Measurements from ENCODE around the gene TBC1D22A. TPM values are rescaled to one million over a fixed set of nuclear protein-coding genes. Genes with fewer than 3 reads are reported as not detected.
A peak's percentile ranks its signal among the peaks of the same experiment; 100 is the strongest.

The TBC1D22A gene
- polyA plus RNA-seq, 1 of the 3 experiments (the other 2 are of a cell fraction): 16.5 TPM

- WGBS (ENCODE audit: low lambda C conversion rate): 85% methylated on average over 10 of the region's 17 CpGs
- DNase-seq: no peak
These were observed 34.9 kb downstream of the TBC1D22A start for GRCh38 chr22:46797355-46797754.

GRCh38 chr22:46798041-46798365 is 35.6 kb downstream of the TBC1D22A start:
- no peak overlapping the region for H3K27ac ChIP-seq (ENCODE audit: low read depth in 2 of 2, low read length in 1 of 2)
- ChIA-PET CTCF (interaction anchor here (0.6 to 2.2 kb wide), 23 partner anchors 11 to 914 kb away, joined by 3 to 13 read pairs (median 3); no protein-coding TSS in a partner anchor), POLR2A (no interaction called here)
- peaks cover 0 to 3% of the 10 kb centered on the region in 2 experiments; a peak in 1 of 4 replicates for H3K4me1 ChIP-seq (ENCODE audit: control insufficient read depth in 1 of 2, insufficient read depth in 2 of 2, low read depth in 1 of 2, low read length in 1 of 2)
- DNase-seq: no peak
- peaks cover 10% of the 10 kb centered on the region; the same call in 1 of the 2 replicates for H4K20me1 ChIP-seq (ENCODE audit: insufficient read depth)
- peaks cover 3% of the 10 kb centered on the region; the same call in 1 of the 2 replicates for H3K79me2 ChIP-seq (ENCODE audit: insufficient read depth)
- WGBS (ENCODE audit: low lambda C conversion rate): 84% methylated on average over 5 of the region's 5 CpGs
- H2AFZ ChIP-seq (ENCODE audit: low read depth): no peak overlapping the region
- H3K36me3 ChIP-seq (replicated peaks in 1 of 2; ENCODE audit: control insufficient read depth in 1 of 2, insufficient read depth in 2 of 2, low read length in 1 of 2): peaks cover 12 to 38% of the 10 kb centered on the region in 2 experiments
- TF ChIP-seq EZH2phosphoT487 (IDR thresholded peaks at IDR 0.05; ENCODE audit: borderline replicate concordance, low read depth) (no peak), RAD21 (IDR thresholded peaks at IDR 0.05; ENCODE audit: low read length) (no peak), RCOR1 (IDR thresholded peaks at IDR 0.05; ENCODE audit: low read length) (no peak), USF2 (IDR thresholded peaks at IDR 0.05; ENCODE audit: borderline replicate concordance, low read depth, low read length) (no peak), GATA2 (CRISPR knock-in tag; IDR thresholded peaks at IDR 0.05) (no peak), POLR2AphosphoS5 (IDR thresholded peaks at IDR 0.05; ENCODE audit: low read depth, low read length) (no peak), MXI1 (IDR thresholded peaks at IDR 0.05; ENCODE audit: low read depth, low read length) (no peak), EP300 (IDR thresholded peaks at IDR 0.05; ENCODE audit: borderline replicate concordance in 1 of 2, low read depth in 1 of 2, low read length in 1 of 2) (no peak), RFX5 (IDR thresholded peaks at IDR 0.05; ENCODE audit: low read length) (no peak), MEF2A (IDR thresholded peaks at IDR 0.05; ENCODE audit: borderline replicate concordance, low read depth) (no peak), TCF12 (IDR thresholded peaks at IDR 0.05) (no peak)
- no peaks in the 10 kb centered on the region for H3K9me2 ChIP-seq
- no peak overlapping the region for H3K4me3 ChIP-seq (ENCODE audit: low read depth in 2 of 2, low read length in 1 of 2)
- peaks cover 6% of the 10 kb centered on the region for H3F3A ChIP-seq (replicated peaks; ENCODE audit: insufficient read depth)
- H3K9me3 ChIP-seq: no peaks in the 10 kb centered on the region
- no peaks in the 10 kb centered on the region for H3K27me3 ChIP-seq (ENCODE audit: insufficient read depth)
- H3K4me2 ChIP-seq: no peak overlapping the region
- H3K9ac ChIP-seq: no peak overlapping the region

More at GRCh38 chr22:46797355-46797754, 34.9 kb downstream of the TBC1D22A start:
- Histone ChIP-seq H3K27me3 (ENCODE audit: insufficient read depth) (no peaks in the 10 kb centered on the region), H2AFZ (ENCODE audit: low read depth) (no peak overlapping the region), H3K4me1 (ENCODE audit: control insufficient read depth in 1 of 2, insufficient read depth in 2 of 2, low read depth in 1 of 2, low read length in 1 of 2) (peaks cover 0 to 3% of the 10 kb centered on the region in 2 experiments; a peak in 1 of 4 replicates), H3F3A (replicated peaks; ENCODE audit: insufficient read depth) (peaks cover 6% of the 10 kb centered on the region), H3K36me3 (replicated peaks in 1 of 2; ENCODE audit: control insufficient read depth in 1 of 2, insufficient read depth in 2 of 2, low read length in 1 of 2) (peaks cover 12 to 38% of the 10 kb centered on the region in 2 experiments), H3K4me2 (no peak overlapping the region), H3K9me2 (no peaks in the 10 kb centered on the region), H3K4me3 (ENCODE audit: low read depth in 2 of 2, low read length in 1 of 2) (no peak overlapping the region), H3K79me2 (ENCODE audit: insufficient read depth) (peaks cover 3% of the 10 kb centered on the region; the same call in 1 of the 2 replicates), H3K27ac (ENCODE audit: low read depth in 2 of 2, low read length in 1 of 2) (no peak overlapping the region), H3K9ac (no peak overlapping the region), H4K20me1 (ENCODE audit: insufficient read depth) (peaks cover 10% of the 10 kb centered on the region; the same call in 1 of the 2 replicates), H3K9me3 (no peaks in the 10 kb centered on the region)
- ChIA-PET CTCF (interaction anchor here (0.6 kb wide), 2 partner anchors 15 to 22 kb away, joined by 3 read pairs; no protein-coding TSS in a partner anchor), POLR2A (no interaction called here)
- TF ChIP-seq CTCF (IDR thresholded peaks at IDR 0.05): peak; percentile 31; the same call in 1 of the 2 replicates
- TF ChIP-seq CHD2 (IDR thresholded peaks at IDR 0.05; ENCODE audit: low read length, partially characterized antibody): no peak
- TF ChIP-seq JUND (IDR thresholded peaks at IDR 0.05): no peak
